ENCODE measurements around the gene GRAMD2A.

The GRAMD2A gene

DNA sequence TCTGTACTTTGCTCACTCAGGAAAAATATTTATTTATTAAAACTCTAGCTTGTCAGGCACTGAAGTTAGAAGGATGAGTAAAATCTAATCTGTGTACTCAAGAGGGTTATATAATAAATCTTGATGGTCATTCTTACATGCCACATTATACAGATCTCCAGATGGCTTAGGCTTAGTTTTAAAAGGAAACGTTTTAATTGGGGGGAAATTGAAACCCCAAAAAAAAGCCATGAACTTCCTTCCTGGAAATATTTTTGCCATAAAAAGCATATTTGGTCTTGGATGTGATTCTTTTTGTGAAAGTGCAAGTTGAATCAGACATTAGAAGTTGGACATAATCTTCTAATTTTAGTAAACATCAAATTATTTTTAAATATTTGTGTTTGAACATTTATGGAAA, 73.4 kb downstream of the GRAMD2A start:
- Histone ChIP-seq H3K27ac (no peak overlapping the region), H3K4me3 (ENCODE audit: low read depth, low read length) (no peak overlapping the region), H3K27me3 (replicated peaks) (no peaks in the 10 kb centered on the region), H3K36me3 (replicated peaks) (no peaks in the 10 kb centered on the region)
- in situ Hi-C loops (cut with HindIII; ENCODE audit: low pct_ligation_motif_present, low sequenced_read_pairs): no loop called here
- DNase-seq: no peak
- TF ChIP-seq, protein P1, sequence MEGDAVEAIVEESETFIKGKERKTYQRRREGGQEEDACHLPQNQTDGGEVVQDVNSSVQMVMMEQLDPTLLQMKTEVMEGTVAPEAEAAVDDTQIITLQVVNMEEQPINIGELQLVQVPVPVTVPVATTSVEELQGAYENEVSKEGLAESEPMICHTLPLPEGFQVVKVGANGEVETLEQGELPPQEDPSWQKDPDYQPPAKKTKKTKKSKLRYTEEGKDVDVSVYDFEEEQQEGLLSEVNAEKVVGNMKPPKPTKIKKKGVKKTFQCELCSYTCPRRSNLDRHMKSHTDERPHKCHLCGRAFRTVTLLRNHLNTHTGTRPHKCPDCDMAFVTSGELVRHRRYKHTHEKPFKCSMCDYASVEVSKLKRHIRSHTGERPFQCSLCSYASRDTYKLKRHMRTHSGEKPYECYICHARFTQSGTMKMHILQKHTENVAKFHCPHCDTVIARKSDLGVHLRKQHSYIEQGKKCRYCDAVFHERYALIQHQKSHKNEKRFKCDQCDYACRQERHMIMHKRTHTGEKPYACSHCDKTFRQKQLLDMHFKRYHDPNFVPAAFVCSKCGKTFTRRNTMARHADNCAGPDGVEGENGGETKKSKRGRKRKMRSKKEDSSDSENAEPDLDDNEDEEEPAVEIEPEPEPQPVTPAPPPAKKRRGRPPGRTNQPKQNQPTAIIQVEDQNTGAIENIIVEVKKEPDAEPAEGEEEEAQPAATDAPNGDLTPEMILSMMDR (IDR thresholded peaks at IDR 0.05; ENCODE audit: low read depth, low read length, missing control alignments): no peak

- Histone ChIP-seq H3K27me3 (replicated peaks) (no peaks in the 10 kb centered on the region), H3K36me3 (replicated peaks) (no peaks in the 10 kb centered on the region), H3K27ac (peak within 1 kb of the TSS; percentile 100), H3K4me3 (ENCODE audit: low read depth, low read length) (peak within 1 kb of the TSS; percentile 98)
- TF ChIP-seq, protein P1 (IDR thresholded peaks at IDR 0.05; ENCODE audit: low read depth, low read length, missing control alignments): peak; percentile 8
- DNase-seq: peak; percentile 95
- in situ Hi-C loops (cut with HindIII; ENCODE audit: low pct_ligation_motif_present, low sequenced_read_pairs): no loop called here
These were observed 79.3 kb downstream of the GRAMD2A start, which contains the start of the genes MYO9A and SENP8 for GRCh38 chr15:72118017-72118978. MYO9A (minus strand) TSS chr15:72118150; CDS start chr15:72046563, 71,587 bp downstream. SENP8 (plus strand) TSS chr15:72118403; CDS start chr15:72139624, 21,221 bp downstream.

GRCh38 chr15:72117486-72118016, 80.0 kb downstream of the GRAMD2A start:
- Histone ChIP-seq H3K4me3 (ENCODE audit: low read depth, low read length) (peak overlapping the region; percentile 98), H3K27me3 (replicated peaks) (no peaks in the 10 kb centered on the region), H3K36me3 (replicated peaks) (no peaks in the 10 kb centered on the region), H3K27ac (peak overlapping the region; percentile 100)
- in situ Hi-C loops (cut with HindIII; ENCODE audit: low pct_ligation_motif_present, low sequenced_read_pairs): no loop called here
- peak; percentile 75 for DNase-seq
- TF ChIP-seq, protein P1 (IDR thresholded peaks at IDR 0.05; ENCODE audit: low read depth, low read length, missing control alignments): no peak

- peak overlapping the region; percentile 100 for H3K27ac ChIP-seq
- no peaks in the 10 kb centered on the region for H3K36me3 ChIP-seq (replicated peaks)
- H3K27me3 ChIP-seq (replicated peaks): no peaks in the 10 kb centered on the region
- TF ChIP-seq, protein P1 (IDR thresholded peaks at IDR 0.05; ENCODE audit: low read depth, low read length, missing control alignments): no peak
- DNase-seq: peak; percentile 28
- in situ Hi-C loops (cut with HindIII; ENCODE audit: low pct_ligation_motif_present, low sequenced_read_pairs): no loop called here
- H3K4me3 ChIP-seq (ENCODE audit: low read depth, low read length): peak overlapping the region; percentile 98
These were observed 80.7 kb downstream of the GRAMD2A start for GRCh38 chr15:72116731-72117485.

DNA sequence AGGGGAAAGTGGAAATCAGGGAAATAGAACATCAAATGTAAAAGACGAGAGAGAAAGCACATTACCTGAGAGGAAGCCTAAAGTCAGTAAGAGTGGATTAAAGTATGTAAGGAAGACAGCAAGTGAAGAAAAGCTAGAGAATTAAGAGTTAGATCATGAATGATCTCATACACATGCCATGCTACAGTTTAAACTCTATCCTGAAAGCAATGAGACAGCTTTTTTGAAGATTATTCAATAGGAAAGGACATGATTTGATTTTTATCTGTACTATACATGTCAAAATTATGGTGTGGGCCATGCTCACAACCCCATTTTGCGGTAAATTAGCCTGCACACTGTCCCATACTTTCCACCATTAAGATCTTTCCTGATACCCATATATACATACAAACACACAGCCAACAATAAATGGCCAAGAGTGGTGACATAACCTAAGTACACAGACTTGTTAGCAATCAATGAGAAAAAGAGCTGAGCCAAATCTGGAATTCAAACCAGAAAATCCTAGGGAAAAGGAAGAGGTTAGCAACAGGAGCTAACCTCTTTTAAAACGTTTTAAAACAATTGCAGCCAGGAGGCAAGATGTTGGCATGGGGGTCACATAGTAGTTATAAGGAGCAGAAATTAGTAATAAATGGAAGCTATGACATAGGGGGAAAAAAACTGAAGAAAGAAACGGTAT, 84.1 kb downstream of the GRAMD2A start:
- Histone ChIP-seq H3K36me3 (replicated peaks) (no peaks in the 10 kb centered on the region), H3K4me3 (ENCODE audit: low read depth, low read length) (no peak overlapping the region), H3K27ac (no peak overlapping the region), H3K27me3 (replicated peaks) (no peaks in the 10 kb centered on the region)
- TF ChIP-seq, protein P1 (IDR thresholded peaks at IDR 0.05; ENCODE audit: low read depth, low read length, missing control alignments): no peak
- in situ Hi-C loops (cut with HindIII; ENCODE audit: low pct_ligation_motif_present, low sequenced_read_pairs): no loop called here
- DNase-seq: no peak
